Measurements from ENCODE around the gene KRT16. TPM values are rescaled to one million over a fixed set of nuclear protein-coding genes. Genes with fewer than 3 reads are reported as not detected.

KRT16 gene
- total RNA-seq, 1 experiment from 2014 or later, result not detected

DNA sequence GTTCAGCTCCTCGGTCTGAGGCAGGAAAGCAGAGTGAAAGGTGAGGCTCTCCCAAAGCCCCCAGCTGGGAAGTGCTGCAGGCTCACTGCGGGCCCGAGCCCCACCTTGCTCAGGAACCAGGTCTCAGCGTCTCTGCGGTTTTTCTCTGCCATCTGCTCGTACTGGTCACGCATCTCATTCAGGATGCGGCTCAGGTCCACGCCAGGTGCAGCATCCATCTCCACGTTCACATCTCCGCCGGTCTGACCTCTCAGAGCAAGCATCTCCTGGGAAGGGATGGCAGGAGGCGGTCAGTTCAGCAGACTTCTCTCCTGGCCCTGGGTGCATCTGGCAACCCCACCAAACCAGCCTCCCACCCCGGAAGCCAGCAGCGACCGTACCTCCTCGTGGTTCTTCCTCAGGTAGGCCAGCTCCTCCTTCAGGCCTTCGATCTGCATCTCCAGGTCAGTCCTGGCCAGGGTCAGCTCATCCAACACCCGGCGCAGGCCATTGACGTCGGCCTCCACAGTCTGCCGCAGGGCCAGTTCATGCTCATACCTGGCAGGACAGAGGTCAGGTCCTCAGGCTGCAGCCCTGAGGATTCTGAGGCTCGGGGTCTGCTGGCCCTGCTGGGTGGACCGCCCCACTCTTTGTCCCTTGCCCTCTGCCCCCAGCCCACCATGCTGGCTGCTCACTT lies 1.5 kb downstream of the KRT16 start:
- H3K27ac ChIP-seq (ENCODE audit: insufficient read length, low read depth, low read length), result no peak overlapping the region
- H3K18ac ChIP-seq (ENCODE audit: insufficient read length, low read depth, low read length), result no peak overlapping the region
- no CpG with 5 or more reads among the region's 25 CpGs for WGBS (ENCODE audit: extremely low coverage, insufficient read length, low lambda C conversion rate)
- H4K91ac ChIP-seq (ENCODE audit: insufficient read length, low read depth, low read length), result no peak overlapping the region
- Mint-ChIP-seq H3K36me3 (ENCODE audit: insufficient read depth in 1 of 3, low read depth in 3 of 3) (peaks cover 1 to 13% (median 6%) of the 10 kb centered on the region in 3 experiments; a peak in 5 of 7 replicates), H3K27me3 (ENCODE audit: low read depth) (peaks cover 24% of the 10 kb centered on the region), H3K9me3 (peaks cover 13 to 14% of the 10 kb centered on the region in 2 experiments), H3K4me3 (no peak overlapping the region), H3K4me1 (peaks cover 6 to 17% of the 10 kb centered on the region in 2 experiments), H3K27ac (no peak overlapping the region)
- TF ChIP-seq CTCF (conservative IDR thresholded peaks at IDR 0.05), result no peak
- no peak overlapping the region for H2BK15ac ChIP-seq (ENCODE audit: low read depth, low read length)
- no peak overlapping the region for H4K8ac ChIP-seq (replicated peaks; ENCODE audit: insufficient read length, low read depth, low read length)
- H3T11ph ChIP-seq (ENCODE audit: low read length), result no peak overlapping the region
- H2AK5ac ChIP-seq (ENCODE audit: insufficient read length, low read length), result no peak overlapping the region
- no peak overlapping the region for H3K14ac ChIP-seq (ENCODE audit: insufficient read depth, low read length)
- no peaks in the 10 kb centered on the region for H3K79me1 ChIP-seq (ENCODE audit: insufficient read depth, low read depth, low read length, poor library complexity, severe bottlenecking)
- H3K4me1 ChIP-seq (ENCODE audit: insufficient read depth, low read length), result no peaks in the 10 kb centered on the region
- H3K9ac ChIP-seq (ENCODE audit: extremely low read depth, insufficient read length, low read length), result no peak overlapping the region
- no peak overlapping the region for H3K56ac ChIP-seq (ENCODE audit: insufficient read length, low read depth, low read length)
- H3K23me2 ChIP-seq (ENCODE audit: insufficient read length, low read depth, low read length, poor library complexity, severe bottlenecking), result no peaks in the 10 kb centered on the region
- H4K20me1 ChIP-seq (ENCODE audit: control insufficient read depth, insufficient read depth, insufficient read length), result no peaks in the 10 kb centered on the region
- H2BK5ac ChIP-seq (ENCODE audit: insufficient read length, low read length), result no peak overlapping the region
- H4K5ac ChIP-seq (ENCODE audit: insufficient read length, low read depth, low read length), result no peak overlapping the region
- H3K9me3 ChIP-seq (ENCODE audit: control insufficient read depth, low read depth, low read length), result no peaks in the 10 kb centered on the region
- no peak overlapping the region for H2BK12ac ChIP-seq (ENCODE audit: insufficient read length, low read depth, low read length)
- no peaks in the 10 kb centered on the region for H3K27me3 ChIP-seq (ENCODE audit: insufficient read depth, low read length)
- H3K23ac ChIP-seq (ENCODE audit: insufficient read length, low read depth, low read length), result no peak overlapping the region
- H3K79me2 ChIP-seq (ENCODE audit: insufficient read depth, low read length), result no peaks in the 10 kb centered on the region
- H3K4ac ChIP-seq (ENCODE audit: low read depth, low read length), result no peak overlapping the region
- DNase-seq, result no peak
- H2BK120ac ChIP-seq (ENCODE audit: low read depth, low read length, poor library complexity, severe bottlenecking), result no peak overlapping the region
- no peak overlapping the region for H3K4me2 ChIP-seq (ENCODE audit: insufficient read depth, insufficient read length, low read length)
- H2BK20ac ChIP-seq (ENCODE audit: low read depth, low read length, poor library complexity, severe bottlenecking), result no peak overlapping the region
- H2AFZ ChIP-seq (ENCODE audit: low read length), result no peak overlapping the region
